ENCODE results near the gene RPRD2.

Gene RPRD2

DNA sequence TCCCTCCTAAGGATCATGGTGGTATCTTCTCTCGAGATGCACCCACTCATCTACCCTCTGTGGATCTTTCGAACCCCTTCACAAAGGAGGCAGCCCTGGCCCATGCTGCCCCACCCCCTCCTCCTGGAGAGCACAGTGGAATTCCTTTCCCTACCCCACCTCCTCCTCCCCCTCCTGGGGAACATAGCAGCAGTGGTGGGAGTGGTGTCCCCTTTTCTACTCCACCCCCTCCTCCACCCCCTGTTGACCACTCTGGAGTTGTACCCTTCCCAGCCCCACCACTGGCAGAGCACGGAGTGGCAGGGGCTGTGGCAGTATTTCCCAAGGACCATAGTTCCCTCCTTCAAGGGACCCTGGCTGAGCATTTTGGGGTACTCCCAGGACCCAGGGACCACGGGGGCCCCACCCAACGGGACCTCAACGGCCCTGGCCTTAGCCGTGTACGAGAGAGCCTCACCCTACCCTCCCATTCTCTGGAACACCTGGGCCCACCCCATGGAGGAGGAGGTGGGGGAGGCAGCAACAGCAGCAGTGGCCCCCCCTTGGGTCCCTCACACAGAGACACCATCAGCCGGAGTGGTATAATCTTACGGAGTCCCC, 108.8 kb downstream of the RPRD2 start:
- DNase-seq (ENCODE audit: low read depth): no peak

DNA sequence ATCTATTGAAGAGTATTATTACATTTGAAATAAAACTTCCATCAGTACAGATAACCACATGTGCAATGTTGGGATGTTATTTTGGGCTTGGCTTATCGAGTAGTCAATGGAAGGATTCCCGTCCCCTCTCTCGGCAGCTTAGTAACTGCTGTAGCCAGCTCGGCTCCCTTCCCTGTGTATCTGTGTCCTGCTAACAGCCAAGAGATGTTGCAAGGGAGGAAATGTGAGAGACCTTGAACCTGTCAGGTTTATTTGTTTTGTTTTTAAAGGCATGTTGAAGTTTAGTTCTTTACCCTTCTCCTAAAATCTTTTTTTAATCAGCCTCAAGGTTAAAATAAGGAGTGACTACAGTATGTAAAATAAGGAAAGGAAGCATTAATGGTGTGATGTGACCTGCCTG, 109.7 kb downstream of the RPRD2 start:
- peak; percentile 42 for DNase-seq (ENCODE audit: low read depth)

DNA sequence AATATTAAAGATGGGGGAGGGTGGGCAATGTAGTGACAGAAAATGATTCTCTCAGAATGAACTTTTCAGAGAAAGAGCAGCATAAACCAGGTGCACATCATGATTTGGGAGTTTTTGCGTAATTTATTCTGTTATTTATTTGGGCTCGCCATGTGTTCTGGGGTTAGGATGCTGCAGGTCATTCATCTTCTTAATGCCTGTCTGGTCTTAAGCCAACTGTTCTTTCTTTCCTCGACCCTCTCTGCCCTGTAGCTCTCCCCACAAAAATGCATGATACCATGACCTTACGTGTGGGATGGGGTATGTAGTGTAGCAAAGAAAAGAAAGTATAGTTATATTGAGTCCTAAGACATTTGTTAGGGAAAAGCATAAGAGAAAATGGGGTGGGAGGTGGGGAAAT, 110.9 kb downstream of the RPRD2 start:
- DNase-seq (ENCODE audit: low read depth): peak; percentile 64

DNA sequence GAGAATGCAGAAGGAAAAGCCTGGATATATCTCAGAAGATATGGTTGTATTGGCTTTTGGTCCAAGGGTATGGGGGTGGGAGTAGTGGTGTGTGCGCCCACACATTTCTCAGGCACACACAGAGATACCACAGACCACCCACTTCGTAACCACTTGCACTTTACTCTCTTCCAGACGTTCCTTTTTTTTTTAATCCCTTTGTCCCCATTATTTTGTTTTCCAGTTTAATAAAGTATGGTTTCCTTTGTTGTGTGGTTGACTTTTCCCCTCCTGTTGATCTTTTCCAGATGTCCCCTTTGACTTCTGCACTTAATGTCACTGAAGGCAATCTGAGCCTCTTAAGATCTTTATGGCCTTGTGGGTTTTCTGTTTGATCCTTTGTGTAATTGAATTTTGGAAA, 112.8 kb downstream of the RPRD2 start:
- DNase-seq (ENCODE audit: low read depth): peak; percentile 13

DNA sequence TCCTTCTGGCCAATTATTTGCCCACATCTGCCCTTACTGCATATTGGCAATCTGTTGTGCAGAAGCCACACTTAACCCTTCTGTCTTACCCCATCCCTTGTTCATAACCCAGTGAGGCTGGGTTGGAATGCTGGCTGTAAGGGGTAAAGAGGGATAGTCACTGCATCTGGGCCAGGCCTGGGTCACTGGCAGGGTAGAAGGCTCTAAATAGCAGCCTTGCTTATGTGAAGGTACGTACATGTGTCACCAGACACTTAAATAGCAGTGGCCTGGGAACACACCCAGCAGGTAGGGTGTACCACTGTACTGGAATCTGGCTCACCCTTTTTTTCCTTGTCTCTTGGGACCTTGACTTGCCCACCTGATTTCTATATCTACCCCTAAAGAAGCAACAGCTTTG, 113.4 kb downstream of the RPRD2 start:
- no peak for DNase-seq (ENCODE audit: low read depth)

DNA sequence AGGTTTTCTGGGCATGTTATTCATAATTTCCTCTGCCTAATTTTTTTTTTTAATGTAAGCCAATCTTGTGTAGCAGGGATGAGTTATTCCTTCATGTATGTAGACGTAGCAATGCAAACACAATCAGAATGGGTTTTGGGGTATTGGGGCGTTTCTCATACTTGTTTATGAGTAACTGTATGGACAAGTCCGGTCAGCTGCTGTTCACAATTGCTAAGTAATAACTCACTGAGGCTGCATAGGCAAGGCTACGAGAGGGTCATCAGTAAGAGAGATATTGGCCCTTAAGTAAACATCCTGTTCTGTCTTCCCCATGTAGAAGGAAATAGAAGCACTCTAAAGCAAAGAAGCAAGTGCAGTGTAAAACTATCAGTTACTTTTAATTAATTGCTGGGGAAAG, 113.8 kb downstream of the RPRD2 start:
- peak; percentile 55 for DNase-seq (ENCODE audit: low read depth)

DNA sequence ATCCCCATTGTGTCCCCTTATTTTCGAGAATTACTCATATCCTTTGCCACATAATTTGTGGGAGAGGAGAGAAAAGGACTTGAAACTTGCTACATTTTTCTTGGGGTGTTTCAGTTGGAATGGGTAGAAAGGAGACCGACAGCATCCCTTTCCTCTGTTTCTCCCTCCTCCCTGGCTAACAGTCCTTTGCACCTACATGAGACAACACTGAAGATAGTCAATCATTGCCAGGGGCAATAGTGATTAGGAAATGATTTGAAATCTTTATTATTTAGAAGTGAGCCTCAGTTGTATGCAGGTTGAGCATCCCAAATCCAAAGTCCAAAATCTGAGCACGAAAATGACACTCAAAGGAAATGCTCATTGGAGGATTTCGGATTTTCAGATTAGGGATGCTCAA, 115.4 kb downstream of the RPRD2 start:
- DNase-seq (ENCODE audit: low read depth): no peak

DNA sequence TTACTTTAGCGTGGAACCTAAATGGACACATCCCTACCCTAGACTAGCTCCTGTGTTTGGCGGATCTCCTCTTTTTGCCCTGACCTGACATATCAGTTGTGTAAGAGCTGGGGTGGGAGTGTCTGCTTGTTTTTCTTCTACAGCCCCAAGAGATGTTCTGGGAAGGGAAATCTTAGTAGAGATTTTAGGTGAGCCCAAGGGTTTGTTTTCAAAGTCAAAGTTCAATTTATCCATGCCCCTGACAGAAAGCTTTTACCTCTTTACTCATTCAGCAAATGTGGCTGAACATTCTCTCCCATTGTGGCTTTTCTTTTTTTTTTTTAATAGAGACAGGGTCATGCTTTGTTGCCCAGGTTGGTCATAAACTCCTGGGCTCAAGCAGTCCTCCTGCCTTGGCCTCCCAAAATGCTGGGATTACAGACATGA, 116.0 kb downstream of the RPRD2 start:
- DNase-seq (ENCODE audit: low read depth): peak; percentile 16

DNA sequence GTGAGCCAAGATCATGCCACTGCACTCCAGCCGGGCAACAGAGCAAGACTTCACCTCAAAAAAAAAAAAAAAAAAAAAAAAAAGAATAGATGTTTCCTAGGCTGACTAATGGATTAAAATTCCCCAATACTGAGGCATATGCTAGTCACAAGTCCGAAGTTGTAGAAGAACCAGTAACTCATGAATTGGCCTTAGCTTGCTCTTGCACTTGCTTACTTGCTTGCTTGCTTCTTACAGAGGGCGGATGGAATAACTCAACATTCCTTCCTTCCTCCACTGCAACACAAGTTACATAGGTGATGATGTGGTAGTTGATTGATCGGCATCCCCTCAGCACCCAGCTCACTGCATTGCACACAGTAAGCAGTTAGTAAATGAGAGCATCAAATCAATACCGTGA, 120.5 kb downstream of the RPRD2 start:
- DNase-seq (ENCODE audit: low read depth): peak; percentile 54

DNA sequence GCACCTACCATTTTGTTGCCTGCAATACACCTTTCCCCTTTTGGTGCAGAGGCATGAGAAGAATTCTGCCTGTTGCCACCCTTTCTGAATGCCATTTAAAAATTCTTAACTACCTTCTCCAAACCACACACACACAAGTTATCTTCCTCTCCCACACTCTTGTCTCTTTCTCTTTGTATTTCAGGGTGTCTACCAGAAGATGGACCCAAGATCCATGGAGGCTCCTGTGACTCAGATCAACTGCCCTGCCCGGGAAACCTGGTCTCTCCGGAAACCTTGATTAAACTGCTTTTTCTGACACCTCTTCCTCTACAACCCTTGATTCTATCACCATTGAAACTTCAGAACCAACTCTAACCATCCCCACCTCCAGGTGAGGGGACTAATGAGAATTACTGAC, 120.9 kb downstream of the RPRD2 start:
- peak; percentile 62 for DNase-seq (ENCODE audit: low read depth)

DNA sequence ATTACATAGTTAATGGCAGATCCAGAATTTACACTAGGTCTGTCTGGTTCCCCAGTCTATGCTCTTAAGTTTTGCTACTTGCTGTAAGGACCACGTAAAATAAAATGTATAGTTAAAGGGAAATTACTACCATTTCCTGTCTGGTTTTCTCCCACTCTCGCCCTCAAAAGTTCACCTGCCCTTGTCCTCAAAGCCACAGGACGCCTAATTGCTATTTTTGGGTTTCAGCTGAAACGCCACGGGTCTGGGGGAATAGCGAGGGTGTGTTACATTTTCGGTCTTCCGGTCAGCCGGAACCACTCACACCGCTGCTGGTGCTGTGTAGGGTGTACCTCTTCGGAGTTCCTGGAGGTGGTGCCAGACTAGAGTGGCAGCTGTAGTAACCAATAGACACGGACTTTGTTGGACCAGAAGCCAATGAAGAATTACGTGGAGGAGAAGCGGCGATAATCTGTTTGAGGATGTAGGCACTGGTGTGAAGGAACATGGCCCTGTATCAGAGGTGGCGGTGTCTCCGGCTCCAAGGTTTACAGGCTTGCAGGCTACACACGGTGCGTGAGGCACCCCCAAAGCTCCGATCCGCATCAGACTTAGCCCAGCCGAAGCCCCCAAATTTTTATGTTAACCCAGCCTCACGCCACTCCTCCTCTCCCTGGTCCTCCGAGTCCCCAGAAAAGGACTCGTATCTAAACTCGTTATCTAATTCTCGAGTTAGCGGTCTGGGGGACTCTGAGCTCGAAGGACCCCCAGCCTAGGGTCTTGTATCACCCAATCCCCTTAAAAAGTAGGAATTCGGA, 123.2 kb downstream of the RPRD2 start, which contains the start of gene TARS2:
TARS2 (plus strand) TSS at position 454 of the 797 bp plus-strand sequence; CDS start at position 486, 32 bp downstream.
- DNase-seq (ENCODE audit: low read depth): peak; percentile 98

DNA sequence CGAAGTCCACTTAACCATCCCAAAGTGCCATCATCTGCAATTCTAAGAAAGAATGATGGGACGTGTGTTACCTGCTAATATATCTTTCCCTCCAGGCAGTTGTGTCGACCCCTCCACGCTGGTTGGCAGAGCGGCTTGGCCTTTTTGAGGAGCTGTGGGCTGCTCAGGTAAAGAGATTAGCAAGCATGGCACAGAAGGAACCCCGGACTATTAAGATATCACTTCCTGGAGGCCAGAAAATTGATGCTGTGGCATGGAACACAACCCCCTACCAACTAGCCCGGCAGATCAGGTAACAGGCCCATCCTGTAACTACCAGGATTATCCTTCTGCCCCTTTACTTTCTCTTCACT, 123.8 kb downstream of the RPRD2 start:
- DNase-seq (ENCODE audit: low read depth): no peak

DNA sequence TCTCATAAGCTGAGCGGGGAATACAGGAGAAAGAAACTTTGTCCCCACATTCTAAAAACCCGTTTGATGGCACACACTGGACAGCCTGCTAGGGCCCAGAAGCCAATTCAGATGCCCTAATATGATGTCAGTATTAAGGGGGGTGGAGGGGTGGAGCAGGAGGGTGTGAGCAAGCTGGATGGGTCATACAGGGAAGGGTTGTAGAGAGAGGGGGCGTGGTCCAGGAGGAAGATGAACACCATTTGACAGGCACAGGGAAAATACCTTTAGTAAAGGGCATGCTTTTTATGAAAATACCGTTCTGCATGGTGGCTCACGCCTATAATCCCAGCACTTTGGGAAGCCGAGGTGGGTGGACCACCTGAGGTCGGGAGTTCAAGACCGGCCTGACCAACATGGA, 129.2 kb downstream of the RPRD2 start:
- DNase-seq (ENCODE audit: low read depth): no peak

DNA sequence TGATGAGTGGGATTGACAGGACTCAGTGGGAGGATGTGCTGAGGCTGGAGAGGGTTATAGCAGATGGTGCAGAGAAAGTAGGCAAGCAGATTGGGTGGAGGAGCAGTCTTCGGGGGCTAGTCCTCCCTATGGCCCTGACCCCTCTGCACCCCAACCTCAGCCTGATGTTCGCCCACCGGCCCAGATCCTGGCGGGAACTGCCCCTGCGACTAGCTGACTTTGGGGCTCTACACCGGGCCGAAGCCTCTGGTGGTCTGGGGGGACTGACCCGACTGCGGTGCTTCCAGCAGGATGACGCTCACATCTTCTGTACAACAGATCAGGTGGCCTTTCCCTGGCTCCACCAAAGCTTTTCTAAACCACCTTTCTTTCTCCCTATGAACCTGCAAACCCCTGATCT, 134.4 kb downstream of the RPRD2 start:
- no peak for DNase-seq (ENCODE audit: low read depth)

DNA sequence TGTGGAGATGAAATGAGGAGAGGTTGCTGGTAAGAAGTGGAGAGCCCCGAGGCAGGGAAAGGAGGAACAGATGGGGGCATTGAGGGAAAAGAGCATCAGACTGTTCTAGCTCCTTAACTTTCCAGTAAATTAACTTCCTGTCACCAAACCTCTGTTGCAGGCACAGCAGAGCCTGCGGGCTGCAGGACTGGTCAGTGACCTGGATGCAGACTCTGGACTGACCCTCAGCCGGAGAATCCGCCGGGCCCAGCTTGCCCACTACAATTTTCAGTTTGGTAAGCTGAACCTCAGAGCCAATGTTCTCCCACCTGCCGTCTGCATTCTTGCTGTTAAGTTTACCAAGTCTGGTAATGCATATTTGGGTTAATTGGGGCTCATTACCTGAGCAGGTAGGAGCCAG, 141.5 kb downstream of the RPRD2 start:
- no peak for DNase-seq (ENCODE audit: low read depth)

DNA sequence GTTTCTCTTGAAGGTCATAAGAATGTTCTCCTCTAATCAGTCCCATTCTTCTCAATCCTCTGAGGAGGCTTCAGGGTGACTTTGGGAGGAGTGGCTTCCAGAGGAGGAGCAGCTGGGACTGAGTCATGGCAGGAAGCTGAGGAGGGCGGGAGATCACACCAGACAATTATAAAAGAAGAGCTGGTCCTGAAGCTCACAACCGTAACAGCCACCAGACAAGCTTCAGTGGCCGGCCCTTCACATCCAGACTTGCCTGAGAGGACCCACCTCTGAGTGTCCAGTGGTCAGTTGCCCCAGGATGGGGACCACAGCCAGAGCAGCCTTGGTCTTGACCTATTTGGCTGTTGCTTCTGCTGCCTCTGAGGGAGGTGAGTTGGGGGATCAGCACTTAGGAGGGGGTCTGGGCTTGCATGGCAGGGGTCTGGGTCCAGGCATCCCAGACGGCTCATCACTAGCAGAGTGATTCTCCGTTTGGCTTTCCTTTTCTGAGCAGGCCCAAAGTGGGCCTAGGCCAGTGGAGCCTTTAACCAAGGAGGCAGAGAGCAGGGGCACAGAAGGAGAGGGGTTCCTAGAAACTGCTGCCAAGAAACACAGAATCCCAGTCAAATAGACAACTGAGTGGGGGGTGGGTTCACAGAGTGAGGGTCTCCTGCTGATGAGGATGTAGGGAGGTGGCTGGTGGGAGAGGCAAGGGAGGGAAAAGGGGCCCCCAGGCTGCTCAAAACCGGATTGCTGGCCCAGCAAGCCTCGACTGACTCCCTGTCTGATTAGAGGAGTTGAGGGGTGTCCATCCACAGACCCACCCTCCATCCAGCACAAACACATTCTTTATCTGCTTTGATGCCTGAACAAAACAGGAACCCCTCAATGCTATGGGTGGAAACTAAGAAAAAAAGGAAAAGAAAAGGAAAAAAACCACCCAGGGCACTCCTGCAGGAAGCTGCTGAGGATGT, 144.2 kb downstream of the RPRD2 start, which contains the start of gene ECM1:
ECM1 (plus strand) TSS at position 198 of the 953 bp plus-strand sequence; CDS start at position 299, 101 bp downstream.
- DNase-seq (ENCODE audit: low read depth): peak; percentile 64

DNA sequence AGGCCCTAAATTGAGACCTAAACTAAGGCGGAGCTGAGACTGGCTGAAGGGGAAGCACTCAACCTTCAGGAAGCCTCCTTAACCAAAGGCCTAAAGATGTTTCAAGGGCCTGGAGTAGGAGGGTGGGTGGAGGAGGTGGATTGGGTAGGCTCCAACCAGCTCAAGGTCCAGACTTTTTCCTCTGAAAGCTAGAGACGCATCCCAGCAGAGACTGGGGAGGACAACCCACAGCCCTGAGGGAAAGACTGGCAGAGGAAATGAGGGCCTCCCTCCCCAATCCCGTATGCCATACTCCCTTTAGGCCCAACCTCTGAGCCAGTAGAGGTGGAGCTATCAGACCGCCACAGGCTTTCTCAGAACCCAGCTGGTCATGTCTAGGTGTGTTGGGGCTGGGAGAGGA, 145.0 kb downstream of the RPRD2 start:
- DNase-seq (ENCODE audit: low read depth): no peak

DNA sequence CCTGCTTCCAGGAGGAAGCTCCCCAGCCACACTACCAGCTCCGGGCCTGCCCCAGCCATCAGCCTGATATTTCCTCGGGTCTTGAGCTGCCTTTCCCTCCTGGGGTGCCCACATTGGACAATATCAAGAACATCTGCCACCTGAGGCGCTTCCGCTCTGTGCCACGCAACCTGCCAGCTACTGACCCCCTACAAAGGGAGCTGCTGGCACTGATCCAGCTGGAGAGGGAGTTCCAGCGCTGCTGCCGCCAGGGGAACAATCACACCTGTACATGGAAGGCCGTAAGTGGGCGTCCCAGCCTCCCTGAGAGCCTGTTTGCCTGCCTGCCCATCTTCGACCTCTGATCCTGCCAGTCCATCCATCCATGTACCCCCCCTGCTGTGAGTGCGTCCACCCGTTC, 147.6 kb downstream of the RPRD2 start:
- no peak for DNase-seq (ENCODE audit: low read depth)

DNA sequence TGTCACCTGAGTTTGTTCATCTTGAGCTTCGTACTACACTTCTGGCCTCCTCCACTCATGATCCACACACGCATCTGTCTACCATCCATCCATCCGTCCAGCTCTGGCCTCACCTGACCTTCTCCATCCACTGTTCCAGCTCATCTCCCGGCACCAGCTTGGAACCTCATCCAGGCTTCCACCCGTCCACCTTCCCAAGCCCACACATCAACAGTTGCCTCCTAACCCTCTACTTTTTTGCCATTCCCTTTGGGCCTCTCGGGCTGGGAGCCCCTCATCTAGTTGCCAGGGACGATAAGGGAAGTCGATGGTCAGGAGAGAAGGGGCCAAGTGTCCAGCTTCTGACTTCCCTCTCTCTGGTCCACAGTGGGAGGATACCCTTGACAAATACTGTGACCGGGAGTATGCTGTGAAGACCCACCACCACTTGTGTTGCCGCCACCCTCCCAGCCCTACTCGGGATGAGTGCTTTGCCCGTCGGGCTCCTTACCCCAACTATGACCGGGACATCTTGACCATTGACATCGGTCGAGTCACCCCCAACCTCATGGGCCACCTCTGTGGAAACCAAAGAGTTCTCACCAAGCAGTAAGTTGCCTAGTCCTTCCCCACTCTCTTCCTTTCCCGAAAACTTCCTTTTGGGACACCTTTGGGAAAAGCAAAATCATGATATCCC, 148.2 kb downstream of the RPRD2 start:
- DNase-seq (ENCODE audit: low read depth): no peak

DNA sequence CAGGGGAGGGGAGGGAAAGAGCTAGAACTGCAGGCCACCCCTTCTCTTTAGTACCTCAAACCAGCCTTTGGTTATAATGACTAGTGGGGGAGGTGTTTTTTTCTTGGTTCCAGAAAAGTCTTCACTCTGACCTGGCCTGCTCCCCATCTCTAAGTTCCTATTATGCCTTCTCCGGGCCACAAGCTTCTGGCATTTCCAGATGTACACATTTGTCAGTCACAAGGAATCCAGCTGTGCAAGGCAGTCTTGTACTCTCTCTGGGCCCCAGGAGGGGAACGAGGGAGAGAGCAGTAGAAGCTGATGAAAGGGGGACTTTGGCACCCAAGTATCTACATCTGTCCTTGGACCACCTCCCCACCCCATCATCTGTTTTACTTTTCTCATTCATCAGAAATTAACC, 148.9 kb downstream of the RPRD2 start:
- DNase-seq (ENCODE audit: low read depth): no peak

DNA sequence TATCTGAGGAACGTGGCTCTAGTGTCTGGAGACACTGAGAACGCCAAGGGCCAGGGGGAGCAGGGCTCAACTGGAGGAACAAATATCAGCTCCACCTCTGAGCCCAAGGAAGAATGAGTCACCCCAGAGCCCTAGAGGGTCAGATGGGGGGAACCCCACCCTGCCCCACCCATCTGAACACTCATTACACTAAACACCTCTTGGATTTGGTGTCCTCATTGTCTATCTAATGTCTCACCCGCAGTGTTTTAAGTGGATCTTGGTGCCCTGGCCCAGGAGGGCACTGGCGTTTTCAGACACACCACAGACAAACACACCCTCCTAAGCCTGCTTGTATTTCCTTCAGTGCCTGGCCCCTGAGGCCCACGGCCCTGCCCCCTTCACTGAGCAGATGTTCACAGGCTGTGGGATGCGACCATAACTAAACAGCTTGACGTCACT, 149.4 kb downstream of the RPRD2 start:
- DNase-seq (ENCODE audit: low read depth): peak; percentile 22

DNA sequence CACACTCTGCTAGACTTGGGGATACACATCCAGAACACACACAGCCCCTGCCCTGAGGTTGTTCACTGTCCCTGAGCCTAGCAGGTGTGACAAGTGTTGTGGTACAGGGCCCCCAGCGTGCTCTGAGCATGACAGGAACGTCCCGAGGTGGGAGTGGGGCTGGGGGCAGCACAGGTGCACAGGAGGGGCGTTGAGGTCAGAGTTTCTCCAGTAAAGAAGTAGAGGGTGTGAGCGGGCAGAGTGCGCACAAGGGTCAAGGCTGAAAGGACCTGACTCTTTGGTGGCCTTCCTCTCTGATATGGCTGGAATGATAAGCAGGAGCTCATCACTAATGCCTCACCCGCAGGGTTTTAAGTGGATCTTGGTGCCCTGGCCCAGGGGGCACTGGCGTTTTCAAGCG, 150.3 kb downstream of the RPRD2 start:
- no peak for DNase-seq (ENCODE audit: low read depth)
